BE2C (cell line): ENCODE results near the gene BAIAP2L1.

Experiments
- DNase-seq: peaks from one replicate; pipeline ENCODE4 v3.0.0-alpha.2; 2020
- H3K27me3 ChIP-seq: fragments of 250-450 bp; sonication (Bioruptor Pico); 2 replicates; pipeline ENCODE4 v1.5.1; 2020; ENCODE audit warnings: mild to moderate bottlenecking
- H3K36me3 ChIP-seq: fragments of 250-450 bp; sonication (Bioruptor Pico); 2 replicates; pipeline ENCODE4 v1.5.1; 2020; ENCODE audit warnings: mild to moderate bottlenecking
- H3K4me1 ChIP-seq: fragments of 250-450 bp; sonication (Bioruptor Pico); 2 replicates; pipeline ENCODE4 v1.5.1; 2020
- H3K4me3 ChIP-seq: 2 replicates; pipeline ENCODE4 v1.5.1; 2011; ENCODE audit warnings: low read depth, low read length
- H3K9me3 ChIP-seq: fragments of 250-450 bp; sonication (Bioruptor Pico); 2 replicates; pipeline ENCODE4 v1.5.1; 2020
- CTCF ChIP-seq: IDR thresholded peaks from 2 replicates; pipeline ENCODE4 v1.5.1; 2012; ENCODE audit warnings: mild to moderate bottlenecking, low read depth, low read length

Gene BAIAP2L1

GRCh38 chr7:98295467-98296192, 105.3 kb downstream of the BAIAP2L1 start:
- H3K4me1 ChIP-seq = no peaks in the 10 kb centered on the region
- H3K9me3 ChIP-seq = no peaks in the 10 kb centered on the region
- DNase-seq = no peak
- no peak overlapping the region for H3K4me3 ChIP-seq
- no peak for TF ChIP-seq CTCF
- H3K36me3 ChIP-seq = no peaks in the 10 kb centered on the region
- no peaks in the 10 kb centered on the region for H3K27me3 ChIP-seq

GRCh38 chr7:98294798-98295382, 106.0 kb downstream of the BAIAP2L1 start:
- peak; percentile 87 for TF ChIP-seq CTCF
- H3K4me3 ChIP-seq = no peak overlapping the region

GRCh38 chr7:98294326-98294725, 106.6 kb downstream of the BAIAP2L1 start:
- TF ChIP-seq CTCF = no peak
- H3K36me3 ChIP-seq = no peaks in the 10 kb centered on the region

More at GRCh38 chr7:98294798-98295382, 106.0 kb downstream of the BAIAP2L1 start:
- no peaks in the 10 kb centered on the region for H3K9me3 ChIP-seq
- no peaks in the 10 kb centered on the region for H3K4me1 ChIP-seq
- peak; percentile 78 for DNase-seq
- H3K36me3 ChIP-seq = no peaks in the 10 kb centered on the region
- no peaks in the 10 kb centered on the region for H3K27me3 ChIP-seq

GRCh38 chr7:98293746-98294145, 107.1 kb downstream of the BAIAP2L1 start:
- H3K27me3 ChIP-seq = no peaks in the 10 kb centered on the region
- no peak for TF ChIP-seq CTCF
- no peaks in the 10 kb centered on the region for H3K4me1 ChIP-seq
- no peak for DNase-seq
- no peaks in the 10 kb centered on the region for H3K9me3 ChIP-seq
- no peaks in the 10 kb centered on the region for H3K36me3 ChIP-seq
- H3K4me3 ChIP-seq = no peak overlapping the region

More at GRCh38 chr7:98294326-98294725, 106.6 kb downstream of the BAIAP2L1 start:
- Histone ChIP-seq H3K4me1 (no peaks in the 10 kb centered on the region), H3K27me3 (no peaks in the 10 kb centered on the region), H3K9me3 (no peaks in the 10 kb centered on the region), H3K4me3 (no peak overlapping the region)
- DNase-seq = no peak

- Histone ChIP-seq H3K4me3 (no peak overlapping the region), H3K9me3 (no peaks in the 10 kb centered on the region), H3K4me1 (no peaks in the 10 kb centered on the region), H3K36me3 (no peaks in the 10 kb centered on the region), H3K27me3 (no peaks in the 10 kb centered on the region)
- DNase-seq = no peak
- no peak for TF ChIP-seq CTCF
These were observed 107.6 kb downstream of the BAIAP2L1 start for GRCh38 chr7:98293265-98293664.

- Histone ChIP-seq H3K4me1 (no peaks in the 10 kb centered on the region), H3K27me3 (no peaks in the 10 kb centered on the region), H3K36me3 (no peaks in the 10 kb centered on the region), H3K4me3 (no peak overlapping the region), H3K9me3 (no peaks in the 10 kb centered on the region)
- no peak for TF ChIP-seq CTCF
- DNase-seq = no peak
These were observed 109.2 kb downstream of the BAIAP2L1 start for GRCh38 chr7:98291717-98292116.
